ENCODE data around the gene UCHL5.

Gene UCHL5

GRCh38 chr1:192966073-192966472 lies 93.1 kb downstream of the UCHL5 start:
- DNase-seq (ENCODE audit: low read depth) = no peak

- DNase-seq (ENCODE audit: low read depth) = no peak
These were observed 96.3 kb downstream of the UCHL5 start for GRCh38 chr1:192962901-192963300.
